ENCODE data around the gene VWA3B. TPM values are rescaled to one million over a fixed set of nuclear protein-coding genes. Genes with fewer than 3 reads are reported as not detected.

The VWA3B gene
- total RNA-seq, 4 donors from 2014 or later, result 0.12 to 2.5 TPM; not detected in 2

- WGBS, 2 donors, result 60 to 74% methylated on average over 5 of the region's 5 CpGs
- no peak for TF ChIP-seq POLR2A (IDR thresholded peaks at IDR 0.05)
- DNase-seq (ENCODE audit: low spot score in 2 of 2), result no peak
- intact Hi-C loops (cut with DNase I; ENCODE audit: low total_unique reads), result no loop called here
- H3K4me3 ChIP-seq (ENCODE audit: low read depth, poor library complexity, severe bottlenecking), result no peak overlapping the region
Measured at GRCh38 chr2:98293030-98293429, 206.1 kb downstream of the VWA3B start.

- intact Hi-C loops (cut with DNase I; ENCODE audit: low total_unique reads), result no loop called here
- DNase-seq (ENCODE audit: low spot score in 2 of 2), result no peak
- 80 to 84% methylated on average over 12 of the region's 12 CpGs for WGBS, 2 donors
- TF ChIP-seq POLR2A (IDR thresholded peaks at IDR 0.05), result no peak
- no peak for TF ChIP-seq CTCF (IDR thresholded peaks at IDR 0.05)
- no peak overlapping the region for H3K4me3 ChIP-seq (ENCODE audit: low read depth, poor library complexity, severe bottlenecking)
Measured at GRCh38 chr2:98293931-98294687, 207.1 kb downstream of the VWA3B start.

- TF ChIP-seq POLR2A (IDR thresholded peaks at IDR 0.05), result no peak
- no peak for TF ChIP-seq CTCF (IDR thresholded peaks at IDR 0.05)
- intact Hi-C loops (cut with DNase I; ENCODE audit: low total_unique reads), result no loop called here
- no peak for DNase-seq (ENCODE audit: low spot score in 2 of 2)
- H3K4me3 ChIP-seq (ENCODE audit: low read depth, poor library complexity, severe bottlenecking), result no peak overlapping the region
- WGBS, 2 donors, result 71 to 78% methylated on average over 6 of the region's 6 CpGs
Measured at GRCh38 chr2:98294711-98295110, 207.7 kb downstream of the VWA3B start.

GRCh38 chr2:98295275-98295674, 208.3 kb downstream of the VWA3B start:
- intact Hi-C loops (cut with DNase I; ENCODE audit: low total_unique reads), result no loop called here
- no peak for DNase-seq (ENCODE audit: low spot score in 2 of 2)
- 71 to 74% methylated on average over 5 of the region's 5 CpGs for WGBS, 2 donors
- no peak overlapping the region for H3K4me3 ChIP-seq (ENCODE audit: low read depth, poor library complexity, severe bottlenecking)
- TF ChIP-seq CTCF (IDR thresholded peaks at IDR 0.05) (no peak), POLR2A (IDR thresholded peaks at IDR 0.05) (no peak)

- WGBS, 2 donors, result 87 to 89% methylated on average over 9 of the region's 9 CpGs
- H3K4me3 ChIP-seq (ENCODE audit: low read depth, poor library complexity, severe bottlenecking), result no peak overlapping the region
- intact Hi-C loops (cut with DNase I; ENCODE audit: low total_unique reads), result no loop called here
- no peak for DNase-seq (ENCODE audit: low spot score in 2 of 2)
- TF ChIP-seq POLR2A (IDR thresholded peaks at IDR 0.05) (no peak), CTCF (IDR thresholded peaks at IDR 0.05) (no peak)
Measured at GRCh38 chr2:98295721-98296414, 208.9 kb downstream of the VWA3B start.

- intact Hi-C loops (cut with DNase I; ENCODE audit: low total_unique reads), result no loop called here
- no peak for DNase-seq (ENCODE audit: low spot score in 2 of 2)
- 82 to 83% methylated on average over 7 of the region's 7 CpGs for WGBS, 2 donors
- H3K4me3 ChIP-seq (ENCODE audit: low read depth, poor library complexity, severe bottlenecking), result no peak overlapping the region
- TF ChIP-seq CTCF (IDR thresholded peaks at IDR 0.05) (no peak), POLR2A (IDR thresholded peaks at IDR 0.05) (no peak)
Measured at GRCh38 chr2:98296440-98296839, 209.5 kb downstream of the VWA3B start.
